NCI-H2196 (cell line): ENCODE measurements around the gene TRIM10.

Experiments used
- DNase-seq: peaks from one replicate; lab custom pipeline; 2025; ENCODE audit not compliant: unreplicated experiment; lab: John Stamatoyannopoulos, UW

The TRIM10 gene

DNA sequence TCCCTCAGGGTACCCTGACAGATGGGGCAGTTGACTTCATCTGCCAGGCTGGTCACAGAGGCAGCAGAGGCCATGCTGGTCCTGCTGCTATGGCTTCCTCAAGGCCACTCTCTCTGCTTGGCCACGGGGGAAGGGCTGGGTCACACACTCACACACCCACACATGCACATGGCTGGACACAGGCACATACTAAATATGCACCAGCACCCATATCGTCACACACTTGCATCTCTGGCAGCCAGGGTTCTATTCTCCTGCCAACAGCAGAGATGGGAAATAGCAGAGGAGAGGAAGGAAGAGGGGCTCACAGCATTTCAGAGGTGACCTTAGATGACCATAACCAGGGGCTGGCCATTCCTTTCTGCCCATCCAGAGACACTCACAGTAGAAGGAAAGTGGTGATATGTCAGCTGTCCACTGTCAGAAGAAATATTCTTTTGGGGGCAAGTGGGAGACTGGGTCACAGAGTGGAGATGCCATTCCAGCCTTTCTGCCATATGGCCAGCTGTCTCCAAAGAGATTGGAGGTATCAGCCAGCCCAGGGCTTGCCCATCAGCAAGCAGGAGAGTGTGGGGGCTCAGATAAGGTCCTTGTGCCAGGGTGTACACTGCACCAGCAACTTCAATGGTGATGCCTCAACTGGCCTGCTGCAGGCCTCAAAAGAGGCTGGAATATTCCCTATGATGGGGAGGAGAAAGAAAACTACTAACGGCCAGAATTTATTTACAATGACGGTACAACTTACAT lies at the start of gene TRIM10:
TRIM10 (minus strand) TSS at position 427 of the 747 bp plus-strand sequence; CDS start at position 74, 353 bp downstream.
- DNase-seq, result no peak

- no peak for DNase-seq
Observed at GRCh38 chr6:30207619-30208295, 46.7 kb upstream of the TRIM10 start.

- DNase-seq, result no peak
Observed at GRCh38 chr6:30206799-30207618, 46.0 kb upstream of the TRIM10 start.

DNA sequence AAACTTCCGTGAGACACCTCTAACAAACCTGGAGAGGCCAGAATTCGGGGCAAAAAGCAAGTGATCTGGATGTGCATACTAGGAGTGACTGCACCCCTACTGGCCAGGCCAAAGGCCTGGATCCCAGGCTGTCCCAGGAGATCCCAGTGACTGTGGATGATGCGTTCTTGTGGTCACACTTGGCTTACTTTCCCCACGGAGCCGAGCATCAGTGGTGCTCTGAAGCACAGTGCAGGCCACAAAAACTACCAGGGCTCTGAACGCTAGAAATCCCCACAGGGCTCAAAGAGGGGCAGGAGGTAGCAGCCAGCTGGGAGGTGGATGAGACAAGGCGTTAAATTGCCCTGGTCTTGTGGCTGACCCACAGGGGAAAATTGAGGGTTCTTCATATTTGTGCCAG lies 45.1 kb upstream of the TRIM10 start:
- DNase-seq, result no peak

DNA sequence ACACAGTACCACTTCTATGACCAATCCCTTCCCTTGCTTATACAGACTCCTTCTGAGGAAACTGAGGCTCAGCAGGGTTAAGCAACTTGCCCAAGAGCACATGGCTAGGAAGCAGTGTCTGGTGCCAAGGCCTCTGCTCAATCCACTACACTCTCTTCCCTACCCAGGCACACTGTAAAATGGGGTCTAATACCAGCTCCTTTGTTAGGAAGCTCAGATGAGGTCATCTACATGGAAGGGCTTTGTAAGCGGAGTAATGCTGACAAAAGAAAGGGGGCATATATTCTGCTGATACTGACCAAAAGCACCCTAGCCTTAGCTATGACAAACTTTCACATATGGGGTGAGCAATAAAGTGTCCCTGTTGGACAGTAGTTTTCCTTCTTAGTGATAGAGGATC lies 43.1 kb upstream of the TRIM10 start:
- no peak for DNase-seq

GRCh38 chr6:30202366-30202765 lies 41.4 kb upstream of the TRIM10 start:
- no peak for DNase-seq

- no peak for DNase-seq
Observed at GRCh38 chr6:30200551-30201281, 39.7 kb upstream of the TRIM10 start.

DNA sequence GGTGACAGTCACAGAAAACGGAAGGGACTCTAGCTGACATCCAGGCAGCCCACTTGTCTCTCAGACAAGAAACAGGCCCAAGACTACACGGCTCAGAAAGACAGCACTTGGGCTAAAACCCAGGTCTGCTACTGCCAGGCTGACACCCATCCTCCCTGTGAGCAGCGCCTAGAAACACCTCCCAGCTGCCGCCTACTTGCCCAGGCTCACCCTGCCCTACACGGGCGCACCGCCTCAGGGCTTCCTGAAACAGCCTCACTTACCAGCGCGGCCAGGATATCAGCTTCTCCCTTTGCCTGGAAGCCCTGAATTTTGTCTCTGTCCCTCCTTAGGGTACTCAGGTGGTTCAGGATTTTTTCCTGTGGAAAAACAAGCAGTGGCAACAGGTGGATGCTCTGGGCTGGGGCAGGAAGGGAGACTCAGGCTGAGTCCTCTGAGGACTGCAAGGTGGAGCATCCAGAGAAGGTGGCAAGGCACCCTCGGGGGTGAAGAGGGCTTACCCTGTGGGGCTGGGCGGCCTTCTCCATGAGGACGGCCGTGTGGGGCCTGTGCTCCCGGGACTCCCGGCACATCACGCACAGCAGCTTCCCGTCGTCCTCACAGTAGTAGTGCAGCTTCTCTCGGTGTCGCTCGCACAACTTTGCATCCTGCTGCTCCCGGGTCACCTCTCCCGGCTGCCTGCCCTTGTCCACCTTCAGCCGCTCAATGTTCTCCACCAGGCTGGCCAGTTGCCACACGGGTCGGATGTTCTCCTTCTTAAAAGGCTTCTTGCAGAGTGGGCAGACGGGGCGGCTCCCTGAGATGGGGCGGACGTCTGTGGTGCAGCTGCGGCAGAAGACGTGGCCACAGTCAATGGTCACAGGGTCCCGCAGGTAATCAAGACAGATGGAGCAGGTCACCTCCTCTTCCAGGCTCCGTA lies 37.4 kb upstream of the TRIM10 start:
- no peak for DNase-seq

DNA sequence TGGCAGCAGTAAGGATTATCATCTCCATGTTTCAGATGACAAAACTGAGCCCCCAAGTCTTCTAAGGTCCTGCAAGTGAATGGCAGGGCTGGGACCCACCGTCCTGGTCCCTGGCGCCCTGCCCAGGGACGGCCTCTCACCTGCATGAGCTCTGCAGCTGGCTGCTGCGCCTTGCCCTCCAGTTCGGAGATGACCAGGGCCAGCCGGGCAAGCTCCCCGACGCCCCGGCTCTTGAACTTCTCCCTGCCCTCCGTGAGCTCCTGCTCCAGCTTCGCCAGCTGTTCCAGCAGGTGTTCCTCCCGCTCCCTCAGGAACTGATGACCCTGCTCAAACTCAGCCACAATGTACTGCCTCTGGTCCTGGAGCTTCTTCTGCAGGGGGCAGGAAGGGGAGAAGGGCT lies 35.4 kb upstream of the TRIM10 start:
- no peak for DNase-seq

DNA sequence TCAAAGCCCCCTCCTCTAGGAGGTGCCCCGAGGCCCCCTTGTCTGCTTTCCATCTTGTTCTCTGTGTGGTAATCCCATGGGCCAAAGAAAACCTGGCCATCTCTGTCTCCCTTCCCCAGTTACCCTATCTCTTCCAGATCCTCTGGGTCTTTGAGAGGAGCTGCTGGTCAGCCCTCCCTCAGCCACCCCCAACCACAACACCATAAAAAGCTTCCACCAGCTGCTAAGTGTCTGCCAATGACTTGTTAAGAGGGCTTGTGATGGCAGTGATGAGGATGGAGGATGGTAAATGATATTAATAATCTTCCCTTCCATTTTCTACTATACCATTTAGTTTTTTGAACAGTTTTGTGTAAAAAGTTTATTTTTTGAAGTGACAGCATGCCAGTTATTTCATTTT lies 34.9 kb upstream of the TRIM10 start:
- no peak for DNase-seq

- no peak for DNase-seq
Observed at GRCh38 chr6:30194797-30195690, 34.0 kb upstream of the TRIM10 start.

- no peak for DNase-seq
Observed at GRCh38 chr6:30192076-30192475, 31.1 kb upstream of the TRIM10 start.

DNA sequence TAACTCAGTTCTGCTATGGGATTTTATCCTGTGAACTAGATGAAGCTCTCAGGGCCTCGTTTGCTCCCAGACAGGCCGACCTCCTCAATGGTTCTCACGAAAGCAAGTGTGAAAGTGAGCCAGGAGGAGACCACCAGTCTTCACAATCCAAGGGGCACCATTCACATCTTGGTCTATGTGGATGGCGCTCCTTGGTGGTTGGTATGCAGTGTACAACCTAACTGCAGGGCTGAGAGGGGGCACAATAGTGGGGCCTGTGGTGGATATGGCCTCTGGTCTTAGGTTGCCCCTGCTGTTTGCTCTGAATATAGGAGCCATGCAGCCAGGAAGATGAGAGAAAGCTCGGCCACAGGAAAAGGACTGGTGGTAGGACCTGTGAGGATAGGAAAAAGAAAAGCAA lies 27.5 kb upstream of the TRIM10 start:
- DNase-seq, result no peak

GRCh38 chr6:30185846-30186484 lies 25.0 kb upstream of the TRIM10 start:
- DNase-seq, result no peak

DNA sequence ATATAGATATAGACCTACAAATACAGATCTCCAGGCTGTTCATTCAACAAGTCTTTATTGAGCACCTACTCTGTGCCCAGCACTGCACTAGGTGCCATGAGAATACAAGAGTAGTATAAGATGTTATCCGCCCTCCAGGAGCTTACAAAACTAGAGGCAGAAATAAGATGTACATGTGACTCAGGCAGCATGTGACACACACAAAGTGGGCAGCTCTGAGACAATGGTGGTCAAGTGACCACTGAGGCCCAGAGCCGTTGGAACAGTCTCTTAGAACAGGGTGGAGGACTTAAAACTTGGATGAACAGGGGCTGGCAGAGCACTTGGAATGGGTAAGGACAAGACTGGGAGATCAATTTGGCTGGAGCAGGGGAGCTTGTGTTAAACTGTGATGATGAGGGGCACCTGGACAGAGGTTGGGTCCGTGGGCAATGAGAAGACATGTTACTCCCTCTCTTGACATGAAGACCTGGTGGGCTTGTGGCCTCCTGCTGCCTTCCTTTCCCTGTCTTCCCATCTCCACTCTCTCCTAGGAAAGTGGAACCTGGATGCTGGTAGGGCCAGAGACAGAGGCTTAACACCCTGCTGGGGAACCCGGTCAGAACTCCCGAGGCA lies 23.5 kb upstream of the TRIM10 start:
- DNase-seq, result no peak

GRCh38 chr6:30180145-30180544 lies 19.1 kb upstream of the TRIM10 start:
- DNase-seq, result no peak

- DNase-seq, result no peak
Observed at GRCh38 chr6:30178837-30179236, 17.8 kb upstream of the TRIM10 start.

DNA sequence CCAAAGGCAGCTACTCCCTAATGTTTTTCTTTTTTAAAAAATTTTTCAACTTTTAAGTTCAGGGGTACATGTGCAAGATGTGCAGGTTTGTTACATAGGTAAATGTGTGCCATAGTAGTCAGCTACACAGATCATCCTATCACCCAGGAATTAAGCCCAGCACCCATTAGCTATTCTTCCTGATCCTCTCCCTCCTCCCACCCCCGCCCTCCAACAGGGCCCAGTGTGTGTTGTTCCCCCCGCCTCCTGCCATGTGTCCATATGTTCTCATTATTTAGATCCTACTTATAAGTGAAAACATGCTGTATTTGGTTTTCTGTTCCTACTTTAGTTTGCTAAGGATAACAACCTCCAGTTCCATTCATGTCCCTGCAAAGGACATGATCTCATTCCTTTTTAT lies 14.8 kb upstream of the TRIM10 start:
- no peak for DNase-seq
